ENCODE data around the gene RAB29.

DNA sequence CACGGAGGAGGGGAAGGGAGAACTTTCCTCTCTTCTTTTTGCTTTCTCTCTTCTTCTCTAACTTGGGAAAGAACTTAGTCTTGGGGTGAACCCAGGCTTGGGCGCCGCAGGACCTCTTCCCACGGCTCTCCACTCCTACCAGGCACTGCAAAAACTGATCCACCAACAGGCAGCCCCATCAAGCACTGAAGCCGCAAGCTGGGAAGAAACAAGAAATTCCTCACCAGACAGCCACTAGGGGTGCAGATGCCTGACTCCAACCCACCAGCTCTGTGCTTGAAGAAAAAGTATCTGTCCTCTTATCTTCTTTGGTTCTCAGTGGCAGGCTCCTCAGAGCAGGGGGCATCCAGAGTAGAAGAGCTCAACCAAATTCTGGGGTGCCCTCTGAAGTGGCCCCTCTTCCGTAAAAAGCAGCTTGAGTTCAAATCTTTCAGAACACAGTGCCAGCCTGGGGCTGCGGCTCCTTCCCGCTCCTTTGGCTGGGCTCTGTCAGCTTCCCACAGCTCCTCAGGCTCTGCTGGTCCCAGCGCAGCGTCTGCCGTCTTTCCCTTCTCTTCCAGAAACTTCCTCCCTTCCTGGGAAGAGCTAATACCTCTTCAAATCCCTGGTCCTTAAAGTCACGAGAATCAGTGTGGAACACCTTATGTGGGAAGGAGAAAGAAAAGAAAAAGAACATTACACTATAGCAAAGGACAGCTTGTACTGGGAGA lies 35.3 kb upstream of the RAB29 start:
- TF ChIP-seq, protein P1, sequence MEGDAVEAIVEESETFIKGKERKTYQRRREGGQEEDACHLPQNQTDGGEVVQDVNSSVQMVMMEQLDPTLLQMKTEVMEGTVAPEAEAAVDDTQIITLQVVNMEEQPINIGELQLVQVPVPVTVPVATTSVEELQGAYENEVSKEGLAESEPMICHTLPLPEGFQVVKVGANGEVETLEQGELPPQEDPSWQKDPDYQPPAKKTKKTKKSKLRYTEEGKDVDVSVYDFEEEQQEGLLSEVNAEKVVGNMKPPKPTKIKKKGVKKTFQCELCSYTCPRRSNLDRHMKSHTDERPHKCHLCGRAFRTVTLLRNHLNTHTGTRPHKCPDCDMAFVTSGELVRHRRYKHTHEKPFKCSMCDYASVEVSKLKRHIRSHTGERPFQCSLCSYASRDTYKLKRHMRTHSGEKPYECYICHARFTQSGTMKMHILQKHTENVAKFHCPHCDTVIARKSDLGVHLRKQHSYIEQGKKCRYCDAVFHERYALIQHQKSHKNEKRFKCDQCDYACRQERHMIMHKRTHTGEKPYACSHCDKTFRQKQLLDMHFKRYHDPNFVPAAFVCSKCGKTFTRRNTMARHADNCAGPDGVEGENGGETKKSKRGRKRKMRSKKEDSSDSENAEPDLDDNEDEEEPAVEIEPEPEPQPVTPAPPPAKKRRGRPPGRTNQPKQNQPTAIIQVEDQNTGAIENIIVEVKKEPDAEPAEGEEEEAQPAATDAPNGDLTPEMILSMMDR (IDR thresholded peaks at IDR 0.05): no peak
- no peak for TF ChIP-seq POLR2AphosphoS5 (IDR thresholded peaks at IDR 0.05)
- no peak for TF ChIP-seq POLR2A (IDR thresholded peaks at IDR 0.05)

Data from suprapubic skin (tissue), 4 donors.